CD4-positive, alpha-beta T cell (primary cell): ENCODE data around the gene HSDL1. TPM values are rescaled to one million over a fixed set of nuclear protein-coding genes. Genes with fewer than 3 reads are reported as not detected.

ENCODE experiments used
- ATAC-seq: fragments of 200-7000 bp; cut with Tn5 transposase; one replicate; pipeline ENCODE4 v1.10.0; 2022; ENCODE audit warnings: mild to moderate bottlenecking; ENCODE audit not compliant: poor library complexity
- CTCF ChIA-PET: fragments of 350-600 bp; sonication (Branson Sonifier 250); formaldehyde crosslinking; loops from one replicate; lab custom pipeline; 2021; ENCODE audit warnings: antibody characterized with exemption, inconsistent platforms; lab: Charles Lee
- POLR2A ChIA-PET: fragments of 350-600 bp; sonication (Branson Sonifier 250); formaldehyde crosslinking; loops from one replicate; lab custom pipeline; 2021; ENCODE audit warnings: antibody characterized with exemption, inconsistent platforms; lab: Charles Lee
- DNase-seq, 14 experiments: peaks; one replicate each; pipeline ENCODE4 v3.0.0-alpha.2; 2013 to 2020; ENCODE audit warnings: mixed read lengths in 2 of 14
- H3K27ac ChIP-seq, 2 donors: one replicate each; pipeline versions ENCODE4 v1.5.1 to v1.7.0; 2013; ENCODE audit warnings: low read length in 2 of 2, low read depth in 1 of 2, mild to moderate bottlenecking in 1 of 2
- H3K27me3 ChIP-seq, 2 experiments: 1 replicate in 1 of 2; 2 replicates in 1 of 2; pipeline versions ENCODE4 v1.6.1 to v1.7.0; 2013; ENCODE audit warnings: low read length in 2 of 2, control low read depth in 1 of 2, mild to moderate bottlenecking in 1 of 2, moderate library complexity in 1 of 2; ENCODE audit not compliant: insufficient read depth in 2 of 2, control insufficient read depth in 1 of 2
- H3K36me3 ChIP-seq: one replicate; pipeline ENCODE4 v1.6.1; 2013; ENCODE audit warnings: low read length, control low read depth; ENCODE audit not compliant: insufficient read depth
- H3K4me1 ChIP-seq: one replicate; pipeline ENCODE4 v1.6.1; 2013; ENCODE audit warnings: low read length, control low read depth; ENCODE audit not compliant: insufficient read depth
- H3K4me3 ChIP-seq: one replicate; pipeline ENCODE4 v1.5.1; 2013; ENCODE audit warnings: mild to moderate bottlenecking, low read length, moderate library complexity
- H3K9me3 ChIP-seq, 2 experiments: 1 replicate in 1 of 2; 2 replicates in 1 of 2; pipeline versions ENCODE4 v1.6.1 to v1.7.0; 2013; ENCODE audit warnings: low read length in 2 of 2, mild to moderate bottlenecking in 2 of 2, control low read depth in 1 of 2, moderate library complexity in 1 of 2; ENCODE audit not compliant: control insufficient read depth in 1 of 2, insufficient read depth in 1 of 2
- H3K27ac Mint-ChIP-seq: one replicate; pipeline ENCODE4 v1.8.0; 2020; ENCODE audit warnings: mixed read lengths
- H3K27me3 Mint-ChIP-seq: one replicate; pipeline ENCODE4 v1.8.0; 2021; ENCODE audit warnings: mixed read lengths
- H3K36me3 Mint-ChIP-seq: one replicate; pipeline ENCODE4 v1.8.0; 2021; ENCODE audit warnings: low read depth, mixed read lengths
- H3K4me1 Mint-ChIP-seq: one replicate; pipeline ENCODE4 v1.8.0; 2021; ENCODE audit warnings: low read depth, mixed read lengths
- H3K4me3 Mint-ChIP-seq: one replicate; pipeline ENCODE4 v1.8.0; 2020; ENCODE audit warnings: mild to moderate bottlenecking, mixed read lengths
- H3K9me3 Mint-ChIP-seq: one replicate; pipeline ENCODE4 v1.8.0; 2020; ENCODE audit warnings: mixed read lengths
- CTCF ChIP-seq: fragments of 200-600 bp; IDR thresholded peaks from one replicate; pipeline ENCODE4 v1.8.0; 2022; ENCODE audit warnings: antibody characterized with exemption, mild to moderate bottlenecking
- intact Hi-C, 2 experiments: fragments of 100-400 bp; cut with DNase I in 1 of 2; cut with micrococcal nuclease in 1 of 2; formaldehyde crosslinking; loops; one replicate each; pipeline versions ENCODE4 v1.15.1 to v1.9.0; 2023 to 2025; cut with DNase I, micrococcal nuclease
- total RNA-seq, 174 experiments: library from RNA in 2 of 174; stranded (reverse) in 2 of 174; gene quantifications; one replicate each; pipeline ENCODE4 v1.2.3 and lab custom pipeline; 2021 to 2026

Gene HSDL1
- total RNA-seq, 2 experiments from 2014 or later: 9.4 to 12.1 TPM

GRCh38 chr16:84132527-84133285, 12.3 kb downstream of the HSDL1 start:
- Mint-ChIP-seq H3K27me3 (no peaks in the 10 kb centered on the region), H3K4me3 (no peak overlapping the region), H3K4me1 (no peaks in the 10 kb centered on the region), H3K9me3 (no peaks in the 10 kb centered on the region), H3K27ac (no peak overlapping the region), H3K36me3 (peaks cover 30% of the 10 kb centered on the region)
- no peaks in the 10 kb centered on the region for H3K4me1 ChIP-seq
- POLR2A ChIA-PET: no interaction called here
- ATAC-seq (no peak), DNase-seq (no peak)
- no peaks in the 10 kb centered on the region for H3K9me3 ChIP-seq
- H3K4me3 ChIP-seq: no peak overlapping the region
- intact Hi-C loops: no loop called here
- H3K36me3 ChIP-seq: peaks cover 14% of the 10 kb centered on the region
- no peaks in the 10 kb centered on the region for H3K27me3 ChIP-seq
- TF ChIP-seq CTCF: no peak
- H3K27ac ChIP-seq: no peak overlapping the region
- CTCF ChIA-PET: interaction anchor here (0.7 kb wide), 1 partner anchor 13 kb away, joined by 3 read pairs; no protein-coding TSS in a partner anchor

- TF ChIP-seq CTCF: no peak
- CTCF ChIA-PET: interaction anchor here (2.5 kb wide), 1 partner anchor 56 kb away, joined by 8 read pairs; the partner anchor contains the start of gene TAF1C
Observed at GRCh38 chr16:84131117-84131516, 13.9 kb downstream of the HSDL1 start.

GRCh38 chr16:84124257-84125073, 20.5 kb downstream of the HSDL1 start:
- no peak overlapping the region for H3K4me3 Mint-ChIP-seq
- Histone ChIP-seq H3K4me1 (no peaks in the 10 kb centered on the region), H3K36me3 (peaks cover 7% of the 10 kb centered on the region), H3K4me3 (no peak overlapping the region), H3K9me3 (no peaks in the 10 kb centered on the region), H3K27me3 (no peaks in the 10 kb centered on the region), H3K27ac (no peak overlapping the region)
- ChIA-PET CTCF (interaction anchor here (1.4 kb wide), 1 partner anchor 62 kb away, joined by 4 read pairs; the partner anchor contains the start of gene TAF1C), POLR2A (no interaction called here)
- no peak for ATAC-seq
- TF ChIP-seq CTCF: no peak
- no peak for DNase-seq
- H3K4me1 Mint-ChIP-seq: no peaks in the 10 kb centered on the region
- no peaks in the 10 kb centered on the region for H3K9me3 Mint-ChIP-seq
- no peaks in the 10 kb centered on the region for H3K27me3 Mint-ChIP-seq
- H3K27ac Mint-ChIP-seq: no peak overlapping the region
- peaks cover 42% of the 10 kb centered on the region for H3K36me3 Mint-ChIP-seq
- intact Hi-C loops: no loop called here

More at GRCh38 chr16:84131117-84131516, 13.9 kb downstream of the HSDL1 start:
- Histone ChIP-seq H3K4me3 (no peak overlapping the region), H3K9me3 (no peaks in the 10 kb centered on the region), H3K27ac (no peak overlapping the region), H3K27me3 (no peaks in the 10 kb centered on the region), H3K36me3 (peaks cover 17% of the 10 kb centered on the region), H3K4me1 (no peaks in the 10 kb centered on the region)
- H3K4me3 Mint-ChIP-seq: no peak overlapping the region
- peaks cover 37% of the 10 kb centered on the region for H3K36me3 Mint-ChIP-seq
- H3K4me1 Mint-ChIP-seq: no peaks in the 10 kb centered on the region
- no peaks in the 10 kb centered on the region for H3K27me3 Mint-ChIP-seq
- H3K27ac Mint-ChIP-seq: no peak overlapping the region
- ATAC-seq (no peak), DNase-seq (no peak)
- intact Hi-C loops: no loop called here
- H3K9me3 Mint-ChIP-seq: no peaks in the 10 kb centered on the region
- POLR2A ChIA-PET: interaction anchor here (0.6 kb wide), 1 partner anchor 17 kb away, joined by 5 read pairs; no protein-coding TSS in a partner anchor
